Neural cell (in vitro differentiated cells): ENCODE results near the gene PLA2G3.

ENCODE experiments used
- MXI1 ChIP-seq: fragments of 450-650 bp; conservative IDR thresholded peaks from 2 replicates; pipeline ENCODE4 v1.6.1; 2014; ENCODE audit warnings: antibody characterized with exemption, mild to moderate bottlenecking; ENCODE audit not compliant: poor library complexity, severe bottlenecking
- POLR2AphosphoS5 ChIP-seq: IDR thresholded peaks from 2 replicates; pipeline ENCODE4 v1.6.1; 2012
- TAF1 ChIP-seq: IDR thresholded peaks from 2 replicates; pipeline ENCODE4 v1.6.1; 2012; ENCODE audit warnings: low read depth
- TF ChIP-seq, protein P1 (sequence below): fragments of 450-650 bp; IDR thresholded peaks from 2 replicates; pipeline ENCODE4 v1.5.1; 2014; ENCODE audit warnings: antibody characterized with exemption, mild to moderate bottlenecking, moderate library complexity; ENCODE audit not compliant: poor library complexity, severe bottlenecking

DNA sequence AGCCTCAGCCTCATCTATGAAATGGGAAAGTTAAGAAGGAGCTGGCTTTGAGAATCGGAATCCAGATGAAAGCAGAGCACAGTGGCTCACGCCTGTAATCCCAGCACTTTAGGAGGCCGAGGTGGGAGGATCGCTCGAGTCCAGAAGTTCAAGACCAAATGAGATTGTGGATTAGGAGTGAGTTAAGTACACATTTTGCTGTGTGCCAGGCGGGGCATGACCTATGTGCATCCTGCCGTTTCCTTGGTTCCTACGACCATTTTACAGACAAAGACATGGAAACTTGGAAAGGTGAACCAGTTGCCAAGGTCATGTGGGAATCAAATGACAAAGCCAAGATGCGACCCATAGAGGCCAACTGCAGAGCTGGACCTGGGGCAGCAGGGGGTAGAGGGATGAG is 4.2 kb downstream of the PLA2G3 start:
- TF ChIP-seq, protein P1, sequence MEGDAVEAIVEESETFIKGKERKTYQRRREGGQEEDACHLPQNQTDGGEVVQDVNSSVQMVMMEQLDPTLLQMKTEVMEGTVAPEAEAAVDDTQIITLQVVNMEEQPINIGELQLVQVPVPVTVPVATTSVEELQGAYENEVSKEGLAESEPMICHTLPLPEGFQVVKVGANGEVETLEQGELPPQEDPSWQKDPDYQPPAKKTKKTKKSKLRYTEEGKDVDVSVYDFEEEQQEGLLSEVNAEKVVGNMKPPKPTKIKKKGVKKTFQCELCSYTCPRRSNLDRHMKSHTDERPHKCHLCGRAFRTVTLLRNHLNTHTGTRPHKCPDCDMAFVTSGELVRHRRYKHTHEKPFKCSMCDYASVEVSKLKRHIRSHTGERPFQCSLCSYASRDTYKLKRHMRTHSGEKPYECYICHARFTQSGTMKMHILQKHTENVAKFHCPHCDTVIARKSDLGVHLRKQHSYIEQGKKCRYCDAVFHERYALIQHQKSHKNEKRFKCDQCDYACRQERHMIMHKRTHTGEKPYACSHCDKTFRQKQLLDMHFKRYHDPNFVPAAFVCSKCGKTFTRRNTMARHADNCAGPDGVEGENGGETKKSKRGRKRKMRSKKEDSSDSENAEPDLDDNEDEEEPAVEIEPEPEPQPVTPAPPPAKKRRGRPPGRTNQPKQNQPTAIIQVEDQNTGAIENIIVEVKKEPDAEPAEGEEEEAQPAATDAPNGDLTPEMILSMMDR, result no peak
- TF ChIP-seq TAF1 (no peak), POLR2AphosphoS5 (no peak), MXI1 (no peak)
